22Rv1 (cell line): ENCODE data around the gene SALL1.

ENCODE experiments used
- CTCF ChIP-seq: fragments of 450-650 bp; IDR thresholded peaks from 2 replicates; pipeline ENCODE4 v1.5.1; 2017; ENCODE audit warnings: mild to moderate bottlenecking
- ZFX ChIP-seq: fragments of 450-650 bp; IDR thresholded peaks from 2 replicates; pipeline ENCODE4 v1.6.1; 2017; ENCODE audit warnings: antibody characterized with exemption, borderline replicate concordance

- TF ChIP-seq CTCF (no peak), ZFX (no peak)
Measured at GRCh38 chr16:51143196-51143977, 7.7 kb downstream of the SALL1 start.
